HEK293T (cell line): ENCODE data around the gene IGF2.

Source experiments
- BHLHE40 ChIP-seq: fragments of 450-650 bp; IDR thresholded peaks from 2 replicates; pipeline ENCODE4 v1.6.1; 2016; ENCODE audit warnings: mild to moderate bottlenecking, moderate library complexity, borderline replicate concordance
- FOXA1 ChIP-seq: fragments of 450-650 bp; IDR thresholded peaks from 2 replicates; pipeline ENCODE4 v1.6.1; 2016; ENCODE audit warnings: mild to moderate bottlenecking
- SUZ12 ChIP-seq: fragments of 450-650 bp; IDR thresholded peaks from 2 replicates; pipeline ENCODE4 v1.6.1; 2016; ENCODE audit warnings: mild to moderate bottlenecking

DNA sequence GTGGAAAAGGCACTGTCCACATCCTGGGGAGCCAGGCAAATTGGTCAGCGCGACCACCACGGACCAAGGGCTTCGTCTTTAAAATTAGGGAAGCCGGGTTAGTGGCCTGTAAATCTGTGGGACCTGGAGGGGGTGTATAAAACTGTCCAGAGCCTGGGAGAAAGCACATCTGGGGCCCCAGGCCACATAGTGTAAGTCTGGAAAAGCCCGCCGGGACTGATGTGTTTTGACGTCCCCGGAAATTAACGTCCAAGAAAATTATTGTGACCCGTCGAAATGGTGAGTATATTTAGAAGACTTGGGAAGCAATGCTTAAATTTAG lies 4.2 kb upstream of the IGF2 start:
- TF ChIP-seq SUZ12, result no peak
- TF ChIP-seq BHLHE40, result no peak
- TF ChIP-seq FOXA1, result no peak
